HG03439 (cell line): ENCODE results near the gene TBC1D2.

Experiments
- ATAC-seq: cut with Tn5 transposase; IDR thresholded peaks from one replicate; pipeline ENCODE4 v1.9.1; 2021; ENCODE audit warnings: mild to moderate bottlenecking, moderate library complexity; ENCODE audit not compliant: unreplicated experiment

The TBC1D2 gene

DNA sequence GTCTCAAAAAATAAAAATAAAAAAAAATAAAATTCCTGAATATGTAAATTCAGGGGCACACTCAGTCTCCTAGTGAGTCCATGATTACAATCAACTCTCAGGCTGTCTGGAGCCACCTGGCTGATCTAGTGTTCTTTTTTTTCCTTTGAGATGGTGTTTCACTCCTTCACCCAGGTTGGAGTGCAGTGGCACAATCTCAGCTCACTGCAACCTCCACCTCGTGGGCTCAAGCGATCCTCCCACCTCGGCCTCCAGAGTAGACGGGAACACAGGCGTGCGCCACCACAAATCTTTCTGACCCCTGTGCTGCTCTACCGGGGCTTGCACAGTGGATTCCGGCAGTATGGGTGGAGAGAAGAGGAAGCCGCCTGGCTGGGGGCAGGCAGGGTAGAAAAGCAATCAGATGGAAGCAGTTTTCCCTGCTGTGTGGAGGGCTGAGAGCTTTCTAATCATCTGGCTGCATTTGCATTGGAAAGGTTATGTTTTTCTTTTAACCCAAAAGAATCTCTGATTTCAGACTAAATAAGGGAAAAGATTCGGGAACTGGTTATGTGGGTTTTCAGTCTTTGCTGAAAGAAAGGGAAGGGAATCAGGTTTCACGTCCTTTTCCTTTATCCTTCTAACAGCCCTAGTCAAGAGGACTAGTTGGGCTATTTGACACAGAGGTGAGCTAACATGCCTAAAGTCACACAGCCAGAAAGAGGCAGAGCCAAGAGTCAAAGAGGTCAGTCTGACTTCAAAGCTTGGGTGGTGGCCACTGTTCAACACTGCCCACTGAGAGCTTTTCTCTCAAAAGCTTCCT is 36.7 kb downstream of the TBC1D2 start:
- ATAC-seq = no peak

DNA sequence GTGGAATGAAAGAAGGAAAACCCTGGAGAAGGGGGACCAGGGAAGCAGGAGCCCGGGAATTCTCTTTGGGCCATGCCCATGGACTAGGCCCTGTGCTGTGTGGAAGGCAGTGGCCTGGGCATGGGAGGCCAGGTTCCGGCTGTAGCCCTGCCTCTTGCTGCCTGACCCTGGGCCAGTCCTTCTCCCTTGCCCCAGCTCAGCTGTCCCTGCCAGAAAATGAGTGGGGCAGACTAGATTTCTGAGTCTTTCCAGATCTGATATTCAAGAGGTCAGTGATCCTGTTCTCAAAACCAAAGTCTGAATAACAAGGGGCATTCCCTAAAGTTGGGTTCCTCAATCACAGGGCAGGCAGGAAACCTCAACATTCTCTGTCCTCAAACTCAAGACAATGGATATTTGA is 38.2 kb downstream of the TBC1D2 start:
- ATAC-seq = no peak

DNA sequence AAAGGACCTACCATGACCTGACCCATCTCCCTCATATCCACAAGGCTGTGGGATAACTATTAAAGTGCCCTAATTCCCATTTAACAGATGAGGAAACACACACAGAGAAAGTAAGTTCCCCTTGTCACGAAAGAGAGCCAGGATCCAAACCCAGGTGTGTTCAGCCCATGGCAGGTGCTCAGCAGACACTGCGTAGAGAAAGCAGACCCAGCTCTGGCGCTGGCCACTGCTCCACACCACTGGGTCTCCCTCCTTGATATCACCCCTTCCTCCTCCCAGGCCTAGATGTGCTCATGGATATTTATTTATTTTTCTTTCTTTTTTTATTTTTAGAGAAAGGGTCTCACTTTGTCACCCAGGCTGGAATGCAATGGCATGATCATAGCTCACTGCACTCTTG is 39.1 kb downstream of the TBC1D2 start:
- no peak for ATAC-seq

DNA sequence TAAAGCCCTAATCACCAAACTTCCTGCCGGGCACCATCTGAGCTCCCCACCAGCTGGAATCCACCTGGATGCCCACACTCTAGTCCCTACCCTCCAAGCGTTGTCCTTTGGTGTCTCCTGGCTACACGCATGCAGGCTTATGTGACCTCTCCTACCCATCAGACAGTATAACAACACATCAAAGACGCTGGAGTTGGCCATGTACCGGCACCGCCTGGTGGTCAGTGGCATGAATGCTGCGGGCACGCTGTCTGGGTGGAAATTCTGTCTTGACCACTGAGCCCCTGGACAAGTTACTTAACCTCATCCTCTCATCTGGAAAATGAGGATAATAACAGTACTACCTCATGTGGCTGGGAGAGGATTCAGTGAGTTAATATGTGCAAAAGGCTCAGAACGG is 39.6 kb downstream of the TBC1D2 start:
- ATAC-seq = no peak

DNA sequence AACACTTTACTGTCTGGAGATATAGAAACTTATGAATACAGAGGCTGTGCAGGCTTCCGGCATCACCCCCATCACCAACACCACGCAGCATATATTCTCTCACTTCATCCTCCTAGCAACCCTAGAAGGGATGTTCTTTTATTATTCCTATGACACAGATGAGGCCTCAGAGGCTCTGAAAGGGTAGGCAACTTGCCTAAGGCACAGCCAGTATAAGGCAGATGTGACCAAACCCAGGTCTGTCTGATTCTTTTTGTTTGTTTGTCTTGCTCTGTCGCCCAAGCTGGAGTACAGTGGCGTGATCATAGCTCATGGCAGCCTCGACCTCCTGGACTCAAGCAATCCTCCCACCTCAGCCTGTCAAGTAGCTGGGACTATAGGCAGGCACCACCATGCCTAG is 40.2 kb downstream of the TBC1D2 start:
- no peak for ATAC-seq

DNA sequence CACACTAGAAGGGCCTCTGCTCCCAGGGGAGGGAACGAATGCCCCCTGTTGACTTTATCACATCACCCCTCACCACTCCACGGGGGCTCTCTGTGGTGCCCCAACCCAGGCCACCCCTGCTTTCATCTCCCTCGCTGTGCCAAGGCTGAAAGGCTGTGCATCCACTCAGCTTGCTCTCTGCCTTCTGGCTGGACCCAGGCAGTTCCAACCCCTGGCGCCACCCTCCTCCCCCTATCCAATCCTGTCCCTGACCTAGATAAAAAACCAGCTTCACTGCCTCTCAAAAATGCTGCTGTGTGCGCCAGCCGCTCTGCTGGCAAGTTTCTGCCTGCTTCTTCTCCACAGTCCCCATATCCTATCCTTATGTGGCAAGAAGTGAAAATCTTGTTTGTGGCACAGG is 40.6 kb downstream of the TBC1D2 start:
- ATAC-seq = no peak

- no peak for ATAC-seq
Observed at GRCh38 chr9:98211260-98211659, 44.2 kb downstream of the TBC1D2 start.

DNA sequence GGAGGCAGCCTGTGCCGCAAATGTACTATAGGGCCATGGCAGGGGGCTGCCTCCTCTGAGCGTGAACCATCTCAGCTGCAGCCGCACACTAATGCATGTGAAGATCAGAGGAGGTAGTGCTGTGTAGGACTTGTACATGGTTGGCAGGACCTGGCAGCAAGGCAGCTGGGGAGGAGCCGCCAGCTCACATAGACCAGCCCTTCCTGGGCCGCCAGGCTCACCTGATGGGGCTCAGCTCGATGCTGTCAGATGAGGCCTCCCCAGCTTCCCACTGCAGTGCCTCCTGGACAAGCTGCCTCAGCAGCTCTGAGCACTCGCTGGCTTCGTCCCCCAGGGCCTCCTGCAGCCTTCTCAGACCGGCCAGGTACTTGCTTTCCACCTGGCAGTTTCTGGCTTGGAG is 45.0 kb downstream of the TBC1D2 start:
- no peak for ATAC-seq

GRCh38 chr9:98209530-98209929 is 45.9 kb downstream of the TBC1D2 start:
- ATAC-seq = no peak

DNA sequence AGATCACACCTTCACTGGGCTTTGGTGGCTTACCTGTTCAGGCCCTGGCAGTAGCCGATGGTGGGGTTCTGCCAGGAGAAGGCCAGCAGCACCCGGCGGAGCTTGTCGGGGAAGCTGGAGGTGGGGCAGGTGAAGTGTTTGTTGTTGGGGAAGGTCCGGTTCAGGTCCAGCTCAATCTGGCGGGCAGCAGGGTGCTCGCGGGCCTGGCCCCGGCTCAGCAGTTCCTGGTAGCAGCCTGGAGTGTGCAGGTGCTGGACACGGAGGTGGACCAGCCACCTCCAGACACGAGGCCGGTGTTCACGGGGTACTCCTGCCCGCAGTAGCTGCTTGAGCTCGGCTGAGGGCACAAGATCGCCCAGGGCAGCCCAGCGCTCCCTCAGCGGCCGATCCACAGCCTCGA is 46.8 kb downstream of the TBC1D2 start:
- ATAC-seq = no peak

GRCh38 chr9:98207606-98208005 is 47.8 kb downstream of the TBC1D2 start:
- no peak for ATAC-seq

- ATAC-seq = no peak
Observed at GRCh38 chr9:98206754-98207153, 48.7 kb downstream of the TBC1D2 start.

DNA sequence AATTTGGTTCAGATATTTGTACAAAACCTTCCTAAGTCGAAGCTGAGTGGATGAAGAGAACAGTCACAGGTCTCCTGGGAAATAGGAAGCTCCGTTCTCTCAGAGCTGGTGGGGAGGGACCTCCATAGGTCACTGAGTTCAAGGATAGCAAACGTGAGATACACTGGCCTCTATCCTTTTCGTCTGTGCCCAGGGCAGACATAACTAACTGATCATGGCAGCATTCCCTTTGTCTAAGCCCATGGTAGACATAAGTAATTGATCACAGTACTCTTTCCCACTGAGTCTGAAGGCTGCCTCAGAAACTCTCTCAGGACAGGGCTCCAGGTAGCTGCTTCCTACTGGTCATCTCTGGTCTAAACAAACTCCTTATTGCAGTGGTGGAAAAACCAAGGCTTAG is 50.8 kb downstream of the TBC1D2 start:
- ATAC-seq = no peak

- ATAC-seq = no peak
Observed at GRCh38 chr9:98203153-98203552, 52.3 kb downstream of the TBC1D2 start.

DNA sequence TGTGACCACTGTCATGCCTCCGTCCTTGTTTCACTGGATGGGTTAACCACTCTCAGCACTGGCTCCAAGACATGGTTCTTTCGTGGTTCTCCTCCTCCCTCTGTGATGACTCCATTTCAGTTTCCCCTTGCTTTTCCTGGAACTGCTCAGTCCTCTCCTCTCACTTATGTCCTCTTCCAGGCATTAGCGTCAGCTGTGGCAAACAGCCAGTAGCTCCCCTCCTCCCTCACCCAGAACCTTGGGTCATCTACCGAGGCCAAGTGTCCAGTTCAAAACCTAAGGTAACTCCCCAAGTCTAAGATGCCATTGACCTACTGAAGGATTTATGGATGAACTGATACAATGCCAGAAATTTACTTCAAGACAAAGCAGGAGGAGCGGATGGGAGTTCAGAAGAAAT is 53.2 kb downstream of the TBC1D2 start:
- no peak for ATAC-seq

- ATAC-seq = no peak
Observed at GRCh38 chr9:98201749-98202148, 53.7 kb downstream of the TBC1D2 start.

DNA sequence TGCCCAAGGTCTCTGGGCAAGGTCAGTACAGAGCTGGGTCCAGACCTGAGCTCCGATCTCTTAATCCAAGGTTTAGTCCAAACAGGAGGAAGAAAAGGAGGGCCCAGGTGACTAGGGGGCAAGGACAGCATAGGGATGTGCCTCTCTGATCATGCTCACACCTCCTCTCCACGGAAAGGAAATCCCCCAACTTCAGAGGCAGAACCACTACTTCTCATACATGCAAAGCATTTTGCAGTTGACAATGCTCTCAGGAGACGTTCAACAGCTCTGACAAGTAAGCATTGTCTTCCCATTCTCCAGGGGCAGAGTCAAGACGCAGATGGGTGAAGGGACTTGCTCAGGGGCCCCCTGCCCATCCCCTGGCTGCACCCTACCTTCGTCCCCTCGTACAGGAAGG is 54.3 kb downstream of the TBC1D2 start:
- ATAC-seq = no peak

GRCh38 chr9:98199388-98200033 is 55.9 kb downstream of the TBC1D2 start:
- ATAC-seq = no peak

DNA sequence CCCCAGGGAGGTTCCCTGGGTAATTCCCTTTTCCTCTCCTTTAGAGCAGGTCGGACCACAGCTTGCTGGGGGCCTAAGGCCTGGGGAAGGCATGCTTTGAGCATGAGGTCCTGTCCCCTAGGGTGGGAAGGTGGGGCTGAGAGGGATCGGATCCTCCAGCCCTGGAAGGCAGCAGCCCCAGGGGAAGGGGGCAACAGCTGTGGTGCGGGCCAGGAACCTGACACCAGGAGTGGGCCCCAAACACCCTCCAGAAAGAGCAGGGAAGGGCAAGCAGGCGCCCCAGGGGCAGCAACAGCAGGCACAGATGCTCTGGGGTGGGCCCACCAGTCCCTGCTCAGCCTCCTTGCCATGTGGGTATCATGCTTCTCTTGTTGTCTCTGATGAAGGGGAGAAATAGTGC is 59.8 kb downstream of the TBC1D2 start:
- ATAC-seq = no peak

DNA sequence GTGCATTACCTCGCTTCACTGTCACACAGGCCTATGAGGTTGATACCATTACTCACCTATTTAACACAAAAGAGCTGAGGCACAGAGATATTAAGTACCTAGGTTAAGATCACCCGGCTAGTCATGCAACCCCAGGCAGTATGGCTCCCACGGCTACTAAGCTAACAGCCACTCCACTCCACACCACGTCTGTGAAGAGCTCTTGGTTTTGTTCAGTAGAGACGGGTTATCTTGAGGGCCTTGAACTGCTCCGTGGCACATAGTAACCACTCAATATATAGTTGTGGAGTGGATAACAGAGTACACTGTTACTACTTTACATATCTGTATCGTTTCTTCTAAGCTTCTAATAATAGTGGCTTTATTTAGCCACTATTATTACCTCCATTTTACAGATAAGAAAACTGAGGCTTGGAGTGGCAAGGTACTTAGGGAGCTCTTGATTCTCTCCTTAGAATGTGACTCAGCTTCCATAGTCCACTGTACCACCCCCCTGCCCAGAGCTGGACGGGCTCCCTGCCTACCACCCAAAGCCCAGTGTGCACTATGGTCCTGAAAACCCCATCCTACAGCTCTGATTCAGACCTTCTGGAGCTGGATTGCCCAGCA is 62.0 kb downstream of the TBC1D2 start:
- no peak for ATAC-seq

GRCh38 chr9:98192503-98193335 is 62.7 kb downstream of the TBC1D2 start, which contains the start of gene CORO2A:
Gene CORO2A, minus strand, starts transcription at chr9:98192637. Its CDS starts 34,977 bp downstream, at chr9:98157660.
- ATAC-seq = peak; percentile 79
